NK-92 treated with Interleukin-12 subunit alpha and Interleukin-12 subunit beta, amount 100 ng/mL, for 24 hours (cell line): ENCODE measurements around the gene ALDH9A1.

Experiments used
- DNase-seq: peaks from one replicate; lab custom pipeline; 2025; lab: John Stamatoyannopoulos, UW

ALDH9A1 gene

DNA sequence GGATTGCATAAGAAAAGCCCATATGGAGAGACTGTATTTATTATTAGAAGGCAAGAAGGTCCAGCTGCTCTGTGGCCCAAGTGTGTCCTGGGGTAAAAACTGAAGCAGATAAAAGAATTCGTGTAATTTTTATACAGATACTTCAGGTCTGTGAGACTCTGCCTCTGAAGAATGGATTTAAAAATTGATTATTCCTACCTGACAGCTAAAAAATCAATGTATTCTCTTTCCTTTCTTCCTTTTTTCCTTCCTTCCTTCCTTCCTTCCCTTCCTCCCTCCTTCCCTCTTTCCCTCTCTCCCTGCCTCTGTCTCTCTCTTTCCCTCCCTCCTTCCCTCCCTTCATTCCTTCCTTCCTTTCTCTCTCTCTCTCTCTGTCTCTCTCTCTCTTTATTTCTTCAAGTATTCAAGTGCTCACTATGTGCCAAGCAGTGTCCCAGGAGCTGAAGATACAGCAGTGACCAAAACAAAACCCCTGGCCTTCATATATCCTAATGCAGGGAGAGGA lies 78.7 kb downstream of the ALDH9A1 start:
- no peak for DNase-seq

GRCh38 chr1:165616987-165617546 lies 81.3 kb downstream of the ALDH9A1 start:
- no peak for DNase-seq

GRCh38 chr1:165616054-165616612 lies 82.2 kb downstream of the ALDH9A1 start:
- DNase-seq, result no peak
